Panc1 (cell line): ENCODE data around the gene EMX2. TPM values are rescaled to one million over a fixed set of nuclear protein-coding genes. Genes with fewer than 3 reads are reported as not detected.

Source experiments
- ATAC-seq: fragments of 200-7000 bp; cut with Tn5 transposase; 2 replicates; pipeline ENCODE4 v1.9.1; 2020; ENCODE audit warnings: mild to moderate bottlenecking, moderate library complexity
- BruUV-seq: library from RNA; stranded (reverse); fragments of 400-500 nt; replicated peaks from 2 replicates; lab custom pipeline; 2021; lab: Mats Ljungman, UMichigan
- CTCF ChIA-PET: fragments of 300-600 bp; sonication (Branson Sonifier 250); formaldehyde crosslinking; loops from one replicate; lab custom pipeline; 2022; ENCODE audit warnings: antibody characterized with exemption; lab: Charles Lee
- POLR2A ChIA-PET: fragments of 300-600 bp; sonication (Branson Sonifier 250); formaldehyde crosslinking; loops from one replicate; lab custom pipeline; 2022; ENCODE audit warnings: antibody characterized with exemption; lab: Charles Lee
- DNase-seq: peaks from one replicate; pipeline ENCODE4 v3.0.0-alpha.2; 2010; ENCODE audit warnings: low read depth, low spot score
- H3K27ac ChIP-seq: 2 replicates; pipeline ENCODE4 v1.5.1; 2011; ENCODE audit warnings: mild to moderate bottlenecking, low read length, inconsistent platforms
- H3K27me3 ChIP-seq: fragments of 200-500 bp; sonication (Bioruptor generic); 2 replicates; pipeline ENCODE4 v1.6.0; 2014; ENCODE audit warnings: low read length, inconsistent platforms; ENCODE audit not compliant: control insufficient read depth, insufficient read depth
- H3K36me3 ChIP-seq: fragments of 200-500 bp; sonication (Bioruptor generic); 2 replicates; pipeline ENCODE4 v1.5.1; 2014; ENCODE audit warnings: inconsistent platforms, mild to moderate bottlenecking, low read length, moderate library complexity; ENCODE audit not compliant: control insufficient read depth, insufficient read depth
- H3K4me1 ChIP-seq: 2 replicates; pipeline ENCODE4 v1.5.1; 2011; ENCODE audit warnings: inconsistent platforms, mild to moderate bottlenecking, low read length, moderate library complexity; ENCODE audit not compliant: control insufficient read depth, insufficient read depth
- H3K4me3 ChIP-seq, 2 experiments: 2 replicates each; pipeline ENCODE4 v1.5.1; 2011 to 2012; ENCODE audit warnings: low read depth in 2 of 2, low read length in 2 of 2, mild to moderate bottlenecking in 2 of 2, inconsistent platforms in 1 of 2, moderate library complexity in 1 of 2
- H3K9me3 ChIP-seq: fragments of 200-500 bp; sonication (Bioruptor generic); 2 replicates; pipeline ENCODE4 v1.5.1; 2014; ENCODE audit warnings: low read depth, mild to moderate bottlenecking, inconsistent platforms, low read length, moderate library complexity; ENCODE audit not compliant: control insufficient read depth, insufficient read depth
- POLR2AphosphoS5 ChIP-seq: IDR thresholded peaks from 2 replicates; pipeline ENCODE4 v1.6.1; 2012; ENCODE audit warnings: mild to moderate bottlenecking, low read depth, low read length, moderate library complexity
- SIN3A ChIP-seq: IDR thresholded peaks from 2 replicates; pipeline ENCODE4 v1.6.1; 2012; ENCODE audit warnings: low read depth, mild to moderate bottlenecking, low read length, moderate library complexity, borderline replicate concordance; ENCODE audit not compliant: insufficient read depth
- TCF7L2 ChIP-seq: IDR thresholded peaks from 2 replicates; pipeline ENCODE4 v1.6.1; 2011; ENCODE audit warnings: mild to moderate bottlenecking, low read depth, low read length, inconsistent platforms
- in situ Hi-C: cut with HindIII; loops from 2 replicates; pipeline ENCODE4 v1.10.0; 2016; ENCODE audit warnings: low sequenced_read_pairs, low pct_unique_long_range_greater_than_20kb
- intact Hi-C: fragments of 100-400 bp; cut with micrococcal nuclease; formaldehyde crosslinking; loops from one replicate; pipeline ENCODE4 v1.10.0; 2022; ENCODE audit not compliant: unreplicated experiment
- total RNA-seq: library from RNA; stranded (reverse); gene quantifications from one replicate; pipeline ENCODE4 v1.2.1, GENCODE V29; 2021; ENCODE audit not compliant: unreplicated experiment
- TF ChIP-seq, protein P1 (sequence below), 2 experiments: IDR thresholded peaks; 2 replicates each; pipeline ENCODE4 v1.6.1; 2011 to 2012; ENCODE audit warnings: low read depth in 2 of 2, control low read depth in 1 of 2, low read length in 1 of 2, mild to moderate bottlenecking in 1 of 2, moderate library complexity in 1 of 2; ENCODE audit not compliant: insufficient read depth in 1 of 2
- TF ChIP-seq, protein P2 (sequence below): fragments of 450-650 bp; IDR thresholded peaks from 2 replicates; pipeline ENCODE4 v1.5.1; 2017; ENCODE audit warnings: mild to moderate bottlenecking

The EMX2 gene
- total RNA-seq, 1 experiment from 2014 or later, result not detected

DNA sequence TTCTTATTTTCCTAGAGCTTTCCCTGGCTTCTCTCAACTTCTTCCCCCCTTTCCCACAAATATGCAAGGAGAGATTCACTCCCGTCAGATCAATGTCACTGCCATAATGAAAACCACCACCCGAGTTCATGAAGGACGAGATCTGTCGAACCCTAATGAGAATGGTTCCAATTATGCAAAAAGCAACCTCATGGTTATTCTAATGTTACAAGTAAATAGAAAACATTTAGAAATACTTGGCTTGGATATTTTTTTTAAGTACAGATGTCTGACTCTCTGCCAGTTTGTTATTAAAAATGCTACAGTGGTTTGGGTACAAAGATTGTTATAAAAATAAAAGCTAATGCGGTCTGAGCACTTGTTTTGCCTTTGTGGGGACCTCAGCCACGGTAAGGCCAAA, 25.9 kb upstream of the EMX2 start:
- in situ Hi-C loops (no loop called here), intact Hi-C loops (no loop called here)
- DNase-seq (no peak), ATAC-seq (no peak)
- no peaks in the 10 kb centered on the region for H3K9me3 ChIP-seq
- no peaks in the 10 kb centered on the region for H3K4me1 ChIP-seq
- TF ChIP-seq, protein P1, sequence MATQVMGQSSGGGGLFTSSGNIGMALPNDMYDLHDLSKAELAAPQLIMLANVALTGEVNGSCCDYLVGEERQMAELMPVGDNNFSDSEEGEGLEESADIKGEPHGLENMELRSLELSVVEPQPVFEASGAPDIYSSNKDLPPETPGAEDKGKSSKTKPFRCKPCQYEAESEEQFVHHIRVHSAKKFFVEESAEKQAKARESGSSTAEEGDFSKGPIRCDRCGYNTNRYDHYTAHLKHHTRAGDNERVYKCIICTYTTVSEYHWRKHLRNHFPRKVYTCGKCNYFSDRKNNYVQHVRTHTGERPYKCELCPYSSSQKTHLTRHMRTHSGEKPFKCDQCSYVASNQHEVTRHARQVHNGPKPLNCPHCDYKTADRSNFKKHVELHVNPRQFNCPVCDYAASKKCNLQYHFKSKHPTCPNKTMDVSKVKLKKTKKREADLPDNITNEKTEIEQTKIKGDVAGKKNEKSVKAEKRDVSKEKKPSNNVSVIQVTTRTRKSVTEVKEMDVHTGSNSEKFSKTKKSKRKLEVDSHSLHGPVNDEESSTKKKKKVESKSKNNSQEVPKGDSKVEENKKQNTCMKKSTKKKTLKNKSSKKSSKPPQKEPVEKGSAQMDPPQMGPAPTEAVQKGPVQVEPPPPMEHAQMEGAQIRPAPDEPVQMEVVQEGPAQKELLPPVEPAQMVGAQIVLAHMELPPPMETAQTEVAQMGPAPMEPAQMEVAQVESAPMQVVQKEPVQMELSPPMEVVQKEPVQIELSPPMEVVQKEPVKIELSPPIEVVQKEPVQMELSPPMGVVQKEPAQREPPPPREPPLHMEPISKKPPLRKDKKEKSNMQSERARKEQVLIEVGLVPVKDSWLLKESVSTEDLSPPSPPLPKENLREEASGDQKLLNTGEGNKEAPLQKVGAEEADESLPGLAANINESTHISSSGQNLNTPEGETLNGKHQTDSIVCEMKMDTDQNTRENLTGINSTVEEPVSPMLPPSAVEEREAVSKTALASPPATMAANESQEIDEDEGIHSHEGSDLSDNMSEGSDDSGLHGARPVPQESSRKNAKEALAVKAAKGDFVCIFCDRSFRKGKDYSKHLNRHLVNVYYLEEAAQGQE (IDR thresholded peaks at IDR 0.05; ENCODE audit: insufficient read depth in 1 of 2, low read depth in 2 of 2, low read length in 1 of 2), result no peak
- TF ChIP-seq POLR2AphosphoS5, result no peak
- TF ChIP-seq TCF7L2, result no peak
- TF ChIP-seq, protein P2, sequence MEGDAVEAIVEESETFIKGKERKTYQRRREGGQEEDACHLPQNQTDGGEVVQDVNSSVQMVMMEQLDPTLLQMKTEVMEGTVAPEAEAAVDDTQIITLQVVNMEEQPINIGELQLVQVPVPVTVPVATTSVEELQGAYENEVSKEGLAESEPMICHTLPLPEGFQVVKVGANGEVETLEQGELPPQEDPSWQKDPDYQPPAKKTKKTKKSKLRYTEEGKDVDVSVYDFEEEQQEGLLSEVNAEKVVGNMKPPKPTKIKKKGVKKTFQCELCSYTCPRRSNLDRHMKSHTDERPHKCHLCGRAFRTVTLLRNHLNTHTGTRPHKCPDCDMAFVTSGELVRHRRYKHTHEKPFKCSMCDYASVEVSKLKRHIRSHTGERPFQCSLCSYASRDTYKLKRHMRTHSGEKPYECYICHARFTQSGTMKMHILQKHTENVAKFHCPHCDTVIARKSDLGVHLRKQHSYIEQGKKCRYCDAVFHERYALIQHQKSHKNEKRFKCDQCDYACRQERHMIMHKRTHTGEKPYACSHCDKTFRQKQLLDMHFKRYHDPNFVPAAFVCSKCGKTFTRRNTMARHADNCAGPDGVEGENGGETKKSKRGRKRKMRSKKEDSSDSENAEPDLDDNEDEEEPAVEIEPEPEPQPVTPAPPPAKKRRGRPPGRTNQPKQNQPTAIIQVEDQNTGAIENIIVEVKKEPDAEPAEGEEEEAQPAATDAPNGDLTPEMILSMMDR, result no peak
- no peak for TF ChIP-seq SIN3A
- H3K4me3 ChIP-seq, result no peak overlapping the region
- H3K27me3 ChIP-seq, result peaks cover 17% of the 10 kb centered on the region
- H3K27ac ChIP-seq, result no peak overlapping the region
- POLR2A ChIA-PET, result no interaction called here
- H3K36me3 ChIP-seq, result no peaks in the 10 kb centered on the region
- CTCF ChIA-PET, result interaction anchor here (1.3 kb wide), 1 partner anchor 20 kb away, joined by 4 read pairs; no protein-coding TSS in a partner anchor
- BruUV-seq, result no TSS peak

GRCh38 chr10:117518246-117518645, 24.3 kb upstream of the EMX2 start:
- peaks cover 26% of the 10 kb centered on the region for H3K27me3 ChIP-seq
- ATAC-seq, result no peak

More at GRCh38 chr10:117518246-117518645, 24.3 kb upstream of the EMX2 start:
- H3K36me3 ChIP-seq, result no peaks in the 10 kb centered on the region
- ChIA-PET CTCF (no interaction called here), POLR2A (no interaction called here)
- in situ Hi-C loops, result no loop called here
- no peaks in the 10 kb centered on the region for H3K9me3 ChIP-seq
- no peaks in the 10 kb centered on the region for H3K4me1 ChIP-seq
- intact Hi-C loops, result no loop called here
- BruUV-seq, result no TSS peak
- H3K27ac ChIP-seq, result no peak overlapping the region
- DNase-seq, result no peak
- no peak overlapping the region for H3K4me3 ChIP-seq
- TF ChIP-seq, protein P2, result no peak
- no peak for TF ChIP-seq TCF7L2
- TF ChIP-seq, protein P1 (IDR thresholded peaks at IDR 0.05; ENCODE audit: insufficient read depth in 1 of 2, low read depth in 2 of 2, low read length in 1 of 2), result no peak
- no peak for TF ChIP-seq POLR2AphosphoS5
